PC-3 (cell line): Measurements from ENCODE around the gene SMAD3. TPM values are rescaled to one million over a fixed set of nuclear protein-coding genes. Genes with fewer than 3 reads are reported as not detected.
A peak's percentile ranks its signal among the peaks of the same experiment; 100 is the strongest.

ENCODE experiments used
- ATAC-seq: fragments of 200-7000 bp; cut with Tn5 transposase; 2 replicates; pipeline ENCODE4 v1.9.1; 2020; ENCODE audit warnings: mild to moderate bottlenecking, moderate library complexity
- BruUV-seq: library from RNA; stranded (reverse); fragments of 400-500 nt; replicated peaks from 2 replicates; lab custom pipeline; 2021; lab: Mats Ljungman, UMichigan
- CTCF ChIA-PET: fragments of 300-600 bp; sonication (Branson Sonifier 250); formaldehyde crosslinking; loops from one replicate; lab custom pipeline; 2022; ENCODE audit warnings: antibody characterized with exemption; lab: Charles Lee
- POLR2A ChIA-PET: fragments of 300-600 bp; sonication (Branson Sonifier 250); formaldehyde crosslinking; loops from one replicate; lab custom pipeline; 2022; ENCODE audit warnings: antibody characterized with exemption; ENCODE audit not compliant: unreplicated experiment; lab: Charles Lee
- DNase-seq: peaks from one replicate; pipeline ENCODE4 v3.0.0-alpha.2; 2015
- H2AFZ ChIP-seq: fragments of 300-600 bp; sonication (generic); 2 replicates; pipeline ENCODE4 v1.6.0; 2016; ENCODE audit warnings: antibody characterized with exemption, low read length
- H3F3A ChIP-seq: fragments of 300-600 bp; sonication (generic); one replicate; pipeline ENCODE4 v1.6.0; 2017; ENCODE audit warnings: antibody characterized with exemption, low read length, control low read depth, mild to moderate bottlenecking; ENCODE audit not compliant: unreplicated experiment
- H3K27ac ChIP-seq: fragments of 300-600 bp; sonication (generic); 2 replicates; pipeline ENCODE4 v1.5.1; 2016; ENCODE audit warnings: mild to moderate bottlenecking, low read length
- H3K27me3 ChIP-seq: fragments of 300-600 bp; sonication (generic); 2 replicates; pipeline ENCODE4 v1.6.1; 2016; ENCODE audit warnings: low read length, mixed read lengths
- H3K36me3 ChIP-seq: fragments of 300-600 bp; sonication (generic); 2 replicates; pipeline ENCODE4 v1.6.1; 2016; ENCODE audit warnings: low read depth, mixed run types, low read length, mixed read lengths
- H3K4me1 ChIP-seq: fragments of 300-600 bp; sonication (generic); 2 replicates; pipeline ENCODE4 v1.5.1; 2016; ENCODE audit warnings: low read length; ENCODE audit not compliant: insufficient read depth
- H3K4me2 ChIP-seq: fragments of 300-600 bp; sonication (generic); 2 replicates; pipeline ENCODE4 v1.6.0; 2016; ENCODE audit warnings: low read length
- H3K4me3 ChIP-seq: fragments of 300-600 bp; sonication (generic); 2 replicates; pipeline ENCODE4 v1.5.1; 2016; ENCODE audit warnings: mild to moderate bottlenecking, low read length, mixed read lengths
- H3K79me2 ChIP-seq: fragments of 300-600 bp; sonication (generic); 2 replicates; pipeline ENCODE4 v1.6.1; 2017; ENCODE audit warnings: low read length, mixed read lengths
- H3K9ac ChIP-seq: fragments of 300-600 bp; sonication (generic); 2 replicates; pipeline ENCODE4 v1.6.0; 2016; ENCODE audit warnings: mild to moderate bottlenecking, low read length
- H3K9me2 ChIP-seq: fragments of 300-600 bp; sonication (generic); replicated peaks from 2 replicates; pipeline ENCODE4 v1.6.1; 2016; ENCODE audit warnings: mixed run types, low read length, mixed read lengths
- H3K9me3 ChIP-seq: fragments of 300-600 bp; sonication (generic); 2 replicates; pipeline ENCODE4 v1.6.1; 2016; ENCODE audit warnings: low read length, mixed read lengths
- H4K20me1 ChIP-seq: fragments of 300-600 bp; sonication (generic); 2 replicates; pipeline ENCODE4 v1.6.1; 2016; ENCODE audit warnings: low read length, mixed read lengths
- EZH2 ChIP-seq: fragments of 300-600 bp; sonication (generic); IDR thresholded peaks from one replicate; pipeline ENCODE4 v1.6.1; 2017; ENCODE audit warnings: antibody characterized with exemption, mild to moderate bottlenecking, low read length; ENCODE audit not compliant: unreplicated experiment
- EZH2phosphoT487 ChIP-seq: fragments of 300-600 bp; sonication (generic); IDR thresholded peaks from 2 replicates; pipeline ENCODE4 v1.6.1; 2018; ENCODE audit warnings: mild to moderate bottlenecking, antibody characterized with exemption, low read length, borderline replicate concordance
- intact Hi-C: fragments of 100-400 bp; cut with micrococcal nuclease; formaldehyde crosslinking; loops from 2 replicates; pipeline ENCODE4 v1.9.0; 2023
- total RNA-seq: library from RNA; depleted of rRNA; stranded (reverse); fragments of >200 nt; gene quantifications from 2 replicates; pipeline ENCODE4 v1.2.3, GENCODE V29; 2014
- TF ChIP-seq, protein P1 (sequence below): fragments of 300-600 bp; sonication (generic); conservative IDR thresholded peaks from 2 replicates; pipeline ENCODE4 v1.5.1; 2017; ENCODE audit warnings: antibody characterized with exemption, low read depth, mild to moderate bottlenecking, low read length

Gene SMAD3
- total RNA-seq, 1 experiment from 2014 or later: 75.6 TPM

DNA sequence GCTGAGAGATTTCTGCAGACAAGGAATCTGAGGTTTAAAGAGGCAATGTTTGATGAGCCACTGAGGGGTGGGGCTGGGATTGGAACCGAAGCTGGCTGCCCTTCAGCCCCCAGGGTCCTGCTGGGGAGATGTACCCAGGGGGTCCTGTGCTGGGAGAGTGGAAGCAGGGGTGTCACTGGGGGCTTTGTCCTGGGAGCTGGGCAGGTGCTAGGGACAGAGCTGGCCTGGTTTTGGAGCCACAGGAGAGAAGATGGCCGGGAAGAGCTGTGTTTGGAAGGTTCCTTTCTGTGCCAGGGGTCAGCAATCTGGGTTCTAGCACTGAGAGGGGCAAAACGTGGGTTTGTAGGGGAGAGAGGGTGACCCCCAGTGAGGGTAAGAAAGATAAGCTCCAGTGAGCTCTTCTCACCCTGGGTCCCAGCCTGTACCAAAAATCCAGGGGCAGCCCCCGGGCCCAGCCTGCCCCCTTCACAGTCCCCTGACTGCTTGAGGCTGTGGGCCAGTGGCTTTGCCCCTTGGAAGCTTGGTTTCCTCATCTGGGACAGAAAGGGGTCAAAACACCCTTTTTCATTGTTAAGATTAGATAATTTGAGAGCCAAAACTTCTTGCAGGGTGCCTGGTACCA, 69.6 kb downstream of the SMAD3 start:
- no peak for TF ChIP-seq EZH2
- intact Hi-C loops: no loop called here
- Histone ChIP-seq H3K79me2 (peaks cover 100% of the 10 kb centered on the region), H3K4me1 (peaks cover 45% of the 10 kb centered on the region), H3K9me2 (no peaks in the 10 kb centered on the region), H3F3A (no peaks in the 10 kb centered on the region), H3K27me3 (no peaks in the 10 kb centered on the region), H3K9me3 (no peaks in the 10 kb centered on the region), H3K36me3 (peaks cover 31% of the 10 kb centered on the region), H2AFZ (no peak overlapping the region), H3K4me2 (no peak overlapping the region), H4K20me1 (no peaks in the 10 kb centered on the region), H3K9ac (no peak overlapping the region), H3K4me3 (no peak overlapping the region), H3K27ac (peak overlapping the region; percentile 34)
- CTCF ChIA-PET: no interaction called here
- BruUV-seq: no TSS peak
- ATAC-seq (no peak), DNase-seq (no peak)
- POLR2A ChIA-PET: interaction anchor here (0.6 kb wide), 1 partner anchor 9 kb away, joined by 3 read pairs; no protein-coding TSS in a partner anchor

DNA sequence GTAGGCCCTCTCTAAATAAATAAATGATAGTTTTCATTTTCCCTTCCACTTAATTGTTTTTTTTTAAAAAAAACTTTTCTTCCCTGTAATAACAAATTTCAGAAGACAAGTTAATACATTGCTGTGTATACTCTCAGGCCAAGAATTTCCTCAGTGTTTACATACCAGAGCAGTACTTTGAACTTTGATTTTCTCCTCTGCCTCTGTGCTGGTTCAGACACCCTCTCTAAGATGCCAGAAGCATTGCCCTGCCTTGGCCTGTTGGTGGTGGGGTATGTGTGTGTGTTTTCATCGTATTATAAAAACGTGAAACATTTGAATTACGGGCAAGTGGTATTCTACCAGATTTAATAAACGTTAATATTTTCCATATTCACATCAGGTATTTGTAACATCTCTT, 70.1 kb downstream of the SMAD3 start:
- POLR2A ChIA-PET: interaction anchor here (0.6 kb wide), 1 partner anchor 8 kb away, joined by 3 read pairs; no protein-coding TSS in a partner anchor
- Histone ChIP-seq H3K27me3 (no peaks in the 10 kb centered on the region), H4K20me1 (no peaks in the 10 kb centered on the region), H3K36me3 (peaks cover 27% of the 10 kb centered on the region), H3K4me3 (no peak overlapping the region), H3K9me3 (no peaks in the 10 kb centered on the region), H2AFZ (no peak overlapping the region), H3K4me2 (no peak overlapping the region), H3K9ac (no peak overlapping the region), H3F3A (no peaks in the 10 kb centered on the region), H3K79me2 (peaks cover 100% of the 10 kb centered on the region), H3K4me1 (peaks cover 41% of the 10 kb centered on the region), H3K27ac (peak overlapping the region; percentile 34; the same call in 1 of the 2 replicates), H3K9me2 (no peaks in the 10 kb centered on the region)
- CTCF ChIA-PET: no interaction called here
- intact Hi-C loops: no loop called here
- no peak for DNase-seq
- no TSS peak for BruUV-seq
- 0 out of 2 replicates have a peak, but pooled peaks have one; percentile 31 for ATAC-seq
- TF ChIP-seq EZH2phosphoT487 (no peak), EZH2 (no peak)
- TF ChIP-seq, protein P1, sequence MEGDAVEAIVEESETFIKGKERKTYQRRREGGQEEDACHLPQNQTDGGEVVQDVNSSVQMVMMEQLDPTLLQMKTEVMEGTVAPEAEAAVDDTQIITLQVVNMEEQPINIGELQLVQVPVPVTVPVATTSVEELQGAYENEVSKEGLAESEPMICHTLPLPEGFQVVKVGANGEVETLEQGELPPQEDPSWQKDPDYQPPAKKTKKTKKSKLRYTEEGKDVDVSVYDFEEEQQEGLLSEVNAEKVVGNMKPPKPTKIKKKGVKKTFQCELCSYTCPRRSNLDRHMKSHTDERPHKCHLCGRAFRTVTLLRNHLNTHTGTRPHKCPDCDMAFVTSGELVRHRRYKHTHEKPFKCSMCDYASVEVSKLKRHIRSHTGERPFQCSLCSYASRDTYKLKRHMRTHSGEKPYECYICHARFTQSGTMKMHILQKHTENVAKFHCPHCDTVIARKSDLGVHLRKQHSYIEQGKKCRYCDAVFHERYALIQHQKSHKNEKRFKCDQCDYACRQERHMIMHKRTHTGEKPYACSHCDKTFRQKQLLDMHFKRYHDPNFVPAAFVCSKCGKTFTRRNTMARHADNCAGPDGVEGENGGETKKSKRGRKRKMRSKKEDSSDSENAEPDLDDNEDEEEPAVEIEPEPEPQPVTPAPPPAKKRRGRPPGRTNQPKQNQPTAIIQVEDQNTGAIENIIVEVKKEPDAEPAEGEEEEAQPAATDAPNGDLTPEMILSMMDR: no peak

DNA sequence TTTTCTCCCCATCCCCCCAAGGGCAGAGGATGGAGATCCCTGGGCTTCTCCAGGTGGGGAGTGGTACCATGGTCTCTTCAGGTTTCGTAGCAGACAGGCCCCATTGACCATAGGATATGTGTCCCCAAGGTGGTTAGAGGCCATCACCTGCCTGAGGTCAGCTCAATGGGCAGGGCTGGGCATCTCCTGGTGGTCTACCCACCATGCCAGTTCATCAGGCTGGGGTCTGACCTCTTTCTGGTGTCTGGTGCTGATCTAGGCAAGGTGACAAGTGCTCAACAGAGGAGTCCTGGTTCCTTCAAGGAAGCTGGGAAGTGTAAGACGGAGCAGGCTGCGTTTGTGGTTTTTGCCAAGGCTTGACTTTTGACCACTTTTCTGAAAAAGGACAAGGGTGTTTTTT, 71.4 kb downstream of the SMAD3 start:
- Histone ChIP-seq H3K9ac (no peak overlapping the region), H3K4me3 (no peak overlapping the region), H3K27ac (peak overlapping the region; percentile 5; the same call in 1 of the 2 replicates), H3K36me3 (peaks cover 25% of the 10 kb centered on the region), H3K27me3 (no peaks in the 10 kb centered on the region), H3K4me1 (peaks cover 44% of the 10 kb centered on the region), H3K9me3 (no peaks in the 10 kb centered on the region), H3K4me2 (no peak overlapping the region), H3K9me2 (no peaks in the 10 kb centered on the region), H3F3A (no peaks in the 10 kb centered on the region), H4K20me1 (no peaks in the 10 kb centered on the region), H2AFZ (no peak overlapping the region), H3K79me2 (peaks cover 100% of the 10 kb centered on the region)
- DNase-seq (no peak), ATAC-seq (no peak)
- TF ChIP-seq EZH2phosphoT487 (no peak), EZH2 (no peak)
- TF ChIP-seq, protein P1: no peak
- ChIA-PET POLR2A (interaction anchor here (0.6 to 1.1 kb wide), 2 partner anchors 8 to 10 kb away, joined by 3 to 5 read pairs; no protein-coding TSS in a partner anchor), CTCF (no interaction called here)
- no TSS peak for BruUV-seq
- intact Hi-C loops: no loop called here
